IPS-11a (cell line): ENCODE results near the gene ITPRIPL1.

Source experiments
- H3K4me3 ChIP-seq: one replicate; pipeline ENCODE4 v1.5.1; 2013; ENCODE audit warnings: low read depth, low read length, control low read depth

The ITPRIPL1 gene

DNA sequence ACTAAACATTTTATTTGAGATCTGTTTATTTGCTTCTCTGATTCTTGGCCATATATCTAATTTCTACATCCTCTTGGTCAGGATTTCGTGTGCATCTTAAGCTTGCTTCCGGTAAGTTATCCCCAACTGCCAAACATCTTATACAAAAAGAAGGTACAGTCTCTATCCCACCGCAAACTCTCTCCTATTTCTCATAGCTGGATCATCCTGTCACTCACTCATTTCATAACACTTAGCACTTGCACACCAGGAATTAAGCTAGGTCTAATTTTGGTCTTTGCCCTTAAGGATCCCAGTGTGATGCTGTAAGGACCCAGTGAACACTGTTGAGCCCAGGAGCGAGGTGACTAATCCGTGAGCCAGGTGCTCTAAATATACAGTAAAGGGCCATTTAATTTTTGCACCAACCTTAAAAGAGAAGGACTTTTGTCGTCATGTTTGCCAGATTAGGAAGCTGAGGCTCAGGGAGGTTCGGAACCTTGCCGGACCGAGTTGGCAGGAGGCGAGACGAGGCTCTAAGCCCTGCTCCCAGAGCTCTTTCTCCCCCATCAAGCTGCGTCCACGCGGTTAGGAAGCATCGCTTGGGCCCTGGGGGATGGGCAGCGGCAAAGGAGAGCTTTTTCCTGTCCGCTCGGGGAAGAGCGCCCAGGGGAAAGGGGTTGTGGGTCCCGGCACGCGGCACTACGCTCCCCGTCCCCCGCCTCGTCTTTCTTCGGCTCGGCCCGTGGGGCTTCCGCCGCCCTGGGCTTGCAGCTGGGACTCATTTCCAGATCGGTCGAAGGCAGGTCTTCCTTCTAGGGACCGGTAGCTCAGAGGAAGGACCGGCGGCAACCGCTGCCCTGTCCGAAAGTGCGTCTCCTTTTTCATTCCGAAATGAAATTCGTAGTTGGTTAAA is 4.1 kb upstream of the ITPRIPL1 start:
- H3K4me3 ChIP-seq: peak overlapping the region; percentile 51

DNA sequence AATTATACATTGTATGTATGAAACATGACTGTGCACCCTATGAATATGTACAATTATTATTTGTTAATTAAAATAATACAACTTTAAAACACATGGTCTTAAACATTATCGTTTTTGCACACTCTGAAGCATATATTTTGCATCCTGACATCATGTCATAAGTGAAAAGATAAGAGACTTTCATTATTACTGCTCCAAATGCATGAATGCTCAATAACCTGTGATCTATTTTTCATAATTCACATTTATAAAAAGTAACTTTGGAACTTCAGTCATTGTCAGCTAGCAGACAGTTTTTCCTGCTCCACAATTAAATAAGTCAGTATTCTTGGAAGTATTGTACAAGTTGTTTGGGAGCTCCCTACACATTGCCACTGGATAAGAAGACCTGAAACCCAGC is 1.3 kb upstream of the ITPRIPL1 start:
- no peak overlapping the region for H3K4me3 ChIP-seq

DNA sequence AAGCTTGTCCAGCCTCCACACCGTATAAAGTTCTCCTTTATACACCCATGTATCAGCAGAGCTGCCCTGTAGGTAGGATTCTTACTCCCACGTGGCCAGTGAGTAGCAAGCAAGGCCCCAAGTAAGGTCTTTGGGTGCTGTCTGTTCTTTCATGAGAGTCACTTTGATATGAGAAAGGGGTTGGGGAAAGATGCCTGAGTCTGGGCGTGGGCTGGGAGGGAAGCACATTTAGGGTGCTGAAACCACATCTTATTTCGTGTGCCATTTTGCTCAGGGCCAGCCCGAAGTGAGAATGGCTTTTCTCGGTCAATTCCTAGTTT is 436 bp upstream of the ITPRIPL1 start:
- peak overlapping the region; percentile 40 for H3K4me3 ChIP-seq

DNA sequence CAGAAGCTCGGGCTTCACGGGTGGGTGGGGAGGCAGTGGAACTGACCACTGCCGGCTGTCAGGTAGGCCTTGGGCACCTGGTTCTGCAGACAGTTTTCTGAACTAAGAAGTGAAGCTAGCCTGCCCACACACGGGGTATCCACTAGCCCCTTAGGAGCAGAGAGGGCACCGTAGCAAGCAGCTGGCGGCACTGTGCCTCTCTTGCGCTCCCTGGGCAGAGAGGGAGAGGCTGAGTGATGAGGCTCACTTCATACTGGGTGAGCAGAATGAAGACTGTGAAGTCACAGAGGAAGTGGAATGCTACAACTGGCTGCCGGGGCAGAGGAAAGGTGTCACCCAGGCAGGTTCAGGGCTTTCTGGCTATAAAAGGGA is 753 bp downstream of the ITPRIPL1 start:
- H3K4me3 ChIP-seq: peak overlapping the region; percentile 50

DNA sequence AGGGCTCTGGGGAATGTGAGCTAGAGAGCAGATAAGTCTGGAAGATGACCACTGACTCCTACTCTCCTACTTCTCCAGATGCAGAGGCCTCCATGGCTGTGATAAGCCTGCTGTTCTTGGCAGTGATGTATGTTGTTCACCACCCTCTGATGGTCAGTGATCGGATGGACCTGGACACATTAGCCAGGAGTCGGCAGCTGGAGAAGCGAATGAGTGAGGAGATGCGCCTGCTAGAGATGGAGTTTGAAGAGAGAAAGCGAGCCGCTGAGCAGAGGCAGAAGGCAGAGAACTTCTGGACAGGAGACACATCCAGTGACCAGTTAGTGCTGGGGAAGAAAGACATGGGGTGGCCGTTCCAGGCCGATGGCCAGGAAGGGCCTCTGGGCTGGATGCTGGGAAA is 1.4 kb downstream of the ITPRIPL1 start:
- no peak overlapping the region for H3K4me3 ChIP-seq

DNA sequence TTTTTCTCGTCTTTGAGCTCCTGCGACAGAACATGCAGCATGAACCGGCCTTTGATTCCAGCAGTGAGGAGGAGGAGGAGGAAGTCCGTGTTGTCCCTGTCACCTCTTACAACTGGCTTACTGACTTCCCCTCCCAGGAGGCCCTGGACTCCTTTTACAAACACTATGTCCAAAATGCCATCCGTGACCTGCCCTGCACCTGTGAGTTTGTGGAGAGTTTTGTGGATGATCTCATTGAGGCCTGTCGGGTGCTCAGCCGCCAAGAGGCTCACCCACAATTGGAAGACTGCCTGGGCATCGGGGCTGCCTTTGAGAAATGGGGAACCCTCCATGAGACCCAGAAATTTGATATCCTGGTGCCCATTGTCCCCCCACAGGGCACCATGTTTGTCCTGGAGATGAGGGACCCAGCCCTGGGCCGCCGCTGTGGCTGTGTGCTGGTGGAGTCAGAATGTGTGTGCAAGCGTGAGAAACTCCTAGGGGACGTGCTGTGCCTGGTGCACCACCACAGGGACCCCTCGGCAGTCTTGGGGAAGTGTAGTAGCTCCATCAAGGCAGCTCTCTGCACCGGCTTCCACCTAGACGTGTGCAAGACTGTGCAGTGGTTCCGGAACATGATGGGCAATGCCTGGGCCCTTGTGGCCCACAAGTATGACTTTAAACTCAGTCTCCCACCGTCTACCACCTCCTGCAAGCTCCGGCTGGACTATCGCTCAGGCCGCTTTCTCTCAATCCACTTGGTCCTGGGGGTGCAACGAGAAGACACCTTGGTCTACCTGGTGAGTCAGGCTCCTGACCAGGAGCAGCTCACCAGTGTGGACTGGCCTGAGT is 2.1 kb downstream of the ITPRIPL1 start:
- H3K4me3 ChIP-seq: no peak overlapping the region

DNA sequence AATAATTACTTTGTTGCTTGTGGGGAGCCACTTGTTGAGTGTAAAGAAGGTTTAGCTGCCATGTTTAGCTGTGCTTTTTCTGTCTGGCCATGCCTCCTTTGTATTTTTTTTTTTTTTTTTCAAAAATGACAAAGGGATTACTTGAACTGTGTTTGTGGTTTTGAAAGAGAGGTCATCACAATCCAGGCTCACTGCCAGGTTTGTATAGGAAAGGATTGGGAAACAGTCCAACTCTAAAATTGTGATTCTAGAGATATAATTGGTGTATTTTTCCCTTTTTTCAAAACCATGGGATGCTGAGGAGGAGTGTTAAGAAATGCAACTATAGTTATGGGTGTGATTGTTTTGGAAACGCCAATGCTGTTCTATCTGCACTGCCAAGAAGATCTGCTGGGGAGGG is 4.3 kb downstream of the ITPRIPL1 start:
- no peak overlapping the region for H3K4me3 ChIP-seq

DNA sequence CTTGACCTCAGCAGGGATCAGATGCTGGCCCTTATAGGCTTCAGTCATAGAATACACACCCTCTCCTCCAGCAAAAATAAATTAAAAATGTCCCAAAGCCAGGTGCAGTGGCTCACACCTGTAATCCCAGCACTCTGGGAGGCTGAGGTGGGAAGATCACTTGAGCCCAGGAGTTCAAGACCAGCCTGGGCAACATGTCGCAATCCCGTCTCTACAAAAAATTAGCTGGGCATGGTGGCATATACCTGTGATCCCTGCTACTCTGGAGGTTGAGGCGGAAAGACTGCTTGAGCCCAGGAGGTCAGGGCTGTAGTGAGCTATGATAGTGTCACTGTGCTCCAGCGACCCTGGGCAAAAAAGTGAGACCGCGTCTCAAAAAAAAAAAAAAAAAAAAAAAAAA is 4.8 kb downstream of the ITPRIPL1 start:
- H3K4me3 ChIP-seq: no peak overlapping the region

DNA sequence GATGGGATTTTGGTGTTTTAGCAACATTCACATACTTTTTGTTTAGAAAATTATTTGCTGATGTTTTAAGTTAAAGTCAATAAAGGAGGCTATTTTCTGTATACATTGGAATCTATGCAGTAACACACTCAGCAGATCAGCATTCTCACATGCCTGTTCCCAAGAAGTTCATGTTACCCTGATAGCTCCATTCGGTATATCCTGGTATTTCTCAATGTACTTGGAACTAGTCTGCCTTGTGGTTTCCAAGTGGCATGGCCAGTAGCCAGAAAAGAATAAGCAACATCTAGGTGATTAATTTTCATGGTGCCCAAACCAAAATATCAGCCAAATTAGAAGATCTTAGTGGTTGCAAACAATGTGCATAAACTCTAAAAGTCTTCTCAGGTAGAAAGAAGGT is 5.3 kb downstream of the ITPRIPL1 start:
- no peak overlapping the region for H3K4me3 ChIP-seq

DNA sequence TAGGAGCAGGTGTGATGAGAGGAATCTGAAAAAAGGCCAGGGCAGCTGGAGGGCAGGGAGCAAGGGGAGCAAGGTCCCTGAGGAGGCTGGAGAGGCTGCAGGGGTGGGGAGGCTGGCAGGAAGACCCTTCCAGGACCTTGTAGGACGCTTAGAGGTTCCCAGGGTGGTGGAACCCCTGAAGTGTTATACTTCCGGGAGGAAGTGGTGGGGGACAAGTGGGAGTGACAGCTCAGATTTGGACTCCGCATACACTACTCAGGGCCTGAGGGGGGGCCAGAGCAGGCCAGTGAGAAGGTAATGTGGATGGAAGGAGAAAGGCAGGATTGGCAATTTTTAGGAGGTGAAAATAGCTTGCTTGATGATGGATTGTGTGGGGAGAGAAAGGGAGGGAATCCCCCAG is 8.6 kb downstream of the ITPRIPL1 start:
- H3K4me3 ChIP-seq: no peak overlapping the region

DNA sequence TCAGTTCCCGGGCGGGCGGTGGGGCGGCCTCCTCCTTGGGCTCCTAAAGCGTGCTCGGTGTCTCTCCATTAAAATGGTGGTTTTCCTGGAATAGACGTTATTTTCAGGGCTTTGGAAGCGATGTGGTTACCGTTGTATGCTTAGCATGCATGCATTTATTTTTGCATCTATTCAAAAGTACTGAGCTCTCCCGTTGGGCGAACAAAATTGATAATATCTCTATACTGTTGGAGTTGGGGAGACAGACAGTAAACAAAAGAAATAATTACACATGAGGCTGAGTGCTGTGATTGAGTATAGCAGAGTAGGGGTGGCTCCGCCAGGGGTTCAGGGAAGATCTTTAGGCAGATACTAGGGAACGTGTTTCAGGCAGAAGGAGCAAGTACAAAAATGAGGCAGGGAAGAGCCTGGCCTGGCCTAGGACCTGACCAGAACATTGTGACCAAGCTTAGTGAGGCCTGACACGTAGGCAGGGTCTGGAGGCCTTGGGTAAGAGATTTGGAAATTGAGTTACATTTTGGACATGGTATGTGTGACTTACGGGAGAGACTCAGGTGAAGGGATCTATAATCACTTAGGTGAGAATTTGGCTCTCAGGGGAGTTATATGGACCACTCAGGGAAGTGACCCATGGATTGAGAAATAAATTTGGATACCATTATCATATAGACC is 11.1 kb downstream of the ITPRIPL1 start:
- peak overlapping the region; percentile 69 for H3K4me3 ChIP-seq

DNA sequence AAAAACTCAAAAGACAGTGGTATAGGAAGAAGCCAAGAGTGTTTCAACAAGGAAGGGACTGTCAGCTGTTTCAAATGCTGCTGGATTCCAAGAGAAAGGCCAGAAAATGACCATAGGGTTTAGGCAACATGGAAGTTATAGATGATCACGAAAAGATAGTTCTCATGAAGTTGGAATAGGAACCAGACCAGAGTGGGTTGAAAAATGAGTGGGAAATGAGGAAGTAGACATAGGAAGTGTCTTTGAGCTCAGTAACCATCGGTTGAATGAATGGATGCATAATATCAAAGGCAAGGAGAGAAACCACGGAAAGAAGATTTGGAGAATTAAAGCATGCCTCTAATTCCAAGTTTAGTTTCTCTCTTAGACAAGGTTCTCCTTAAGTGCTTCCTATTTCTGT is 11.8 kb downstream of the ITPRIPL1 start:
- H3K4me3 ChIP-seq: no peak overlapping the region

DNA sequence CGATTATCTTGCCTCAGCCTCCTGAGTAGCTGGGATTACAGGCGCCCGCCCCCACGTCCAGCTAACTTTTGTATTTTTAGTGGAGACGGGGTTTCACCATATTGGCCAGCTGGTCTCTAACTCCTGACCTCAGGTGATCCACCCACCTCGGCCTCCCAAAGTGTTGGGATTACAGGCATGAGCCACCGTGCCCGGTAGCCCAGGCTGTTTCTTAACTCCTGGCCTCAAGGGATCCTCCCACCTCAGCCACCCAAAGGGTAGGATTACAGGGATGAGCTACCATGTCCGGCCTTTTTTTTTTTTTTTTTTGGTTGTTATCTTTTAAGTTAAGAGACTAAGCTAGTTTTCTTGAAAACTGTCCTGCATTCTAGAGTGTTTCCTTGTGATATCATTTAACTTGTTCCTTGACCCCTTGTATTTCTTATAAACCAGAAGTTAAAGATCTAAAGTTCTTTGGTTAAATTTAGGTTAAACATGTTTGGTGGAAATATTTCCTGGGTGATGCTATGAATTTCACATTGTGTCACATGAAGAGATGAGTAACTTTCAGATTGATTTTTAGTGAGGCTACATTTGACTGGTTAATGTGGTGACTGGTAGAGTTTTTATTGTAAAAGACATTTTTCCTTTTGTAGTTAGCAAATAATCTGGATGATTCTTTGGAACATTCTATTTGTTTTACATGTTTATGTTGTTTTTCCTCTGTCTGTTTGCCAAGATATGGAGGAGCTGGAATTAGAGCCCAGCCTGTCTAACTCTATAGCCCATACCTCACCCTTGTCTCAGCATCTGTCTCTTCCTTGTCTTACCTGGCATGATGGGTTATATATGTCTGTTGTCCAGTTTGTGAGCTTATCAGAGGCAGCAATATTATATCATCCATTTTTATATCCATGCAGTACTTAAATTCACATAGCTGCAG is 15.6 kb downstream of the ITPRIPL1 start:
- no peak overlapping the region for H3K4me3 ChIP-seq

DNA sequence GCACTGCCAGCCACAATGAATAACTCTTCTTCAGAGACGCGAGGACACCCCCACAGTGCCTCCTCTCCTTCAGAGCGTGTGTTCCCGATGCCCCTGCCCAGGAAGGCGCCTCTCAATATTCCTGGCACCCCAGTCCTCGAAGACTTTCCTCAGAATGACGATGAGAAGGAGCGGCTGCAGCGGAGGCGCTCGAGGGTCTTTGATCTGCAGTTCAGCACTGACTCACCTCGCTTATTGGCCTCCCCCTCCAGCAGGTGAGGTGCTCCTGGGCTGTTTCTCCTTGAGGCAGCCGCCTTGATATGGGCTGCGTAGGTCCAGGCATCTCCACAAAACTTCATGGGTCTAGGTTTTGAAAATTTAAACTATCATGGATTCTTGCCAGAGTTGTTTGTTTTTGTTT is 16.5 kb downstream of the ITPRIPL1 start:
- no peak overlapping the region for H3K4me3 ChIP-seq

DNA sequence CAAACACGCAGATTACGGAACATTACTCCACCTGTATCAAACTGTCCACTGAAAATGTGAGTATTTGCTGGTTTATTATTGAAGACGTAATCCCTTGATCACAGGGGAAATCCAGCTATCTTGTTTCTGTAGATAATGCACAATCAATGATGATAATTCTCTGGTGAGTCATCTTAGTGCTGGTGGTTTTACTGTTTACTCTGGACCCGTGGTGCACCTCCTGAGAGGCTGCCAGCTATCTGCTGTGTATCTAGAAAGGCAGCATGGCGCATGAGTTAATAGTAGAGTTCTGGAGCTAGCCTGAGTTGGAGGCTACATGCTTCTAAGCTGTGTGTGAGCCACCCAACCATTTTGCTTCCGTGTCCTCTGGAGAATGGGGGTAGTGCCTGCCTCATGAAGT is 17.0 kb downstream of the ITPRIPL1 start:
- no peak overlapping the region for H3K4me3 ChIP-seq

DNA sequence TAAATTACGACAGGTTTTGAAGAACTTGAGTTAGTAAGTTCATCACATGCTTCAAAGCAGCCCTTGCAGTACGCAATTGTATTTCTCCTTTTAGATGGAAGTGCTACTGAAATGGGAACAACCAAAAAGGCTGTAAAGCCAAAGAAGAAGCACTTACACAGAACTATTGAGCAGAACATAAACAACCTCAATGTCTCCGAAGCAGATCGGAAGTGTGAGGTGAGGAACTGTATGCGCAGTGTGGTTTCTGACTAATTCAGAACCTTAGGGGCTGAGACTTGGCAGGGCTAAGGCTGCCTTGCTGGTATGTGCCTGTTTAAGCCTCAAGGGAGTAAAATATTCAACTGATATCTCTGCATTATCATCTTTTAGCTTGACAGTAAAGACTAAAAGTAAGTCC is 18.9 kb downstream of the ITPRIPL1 start:
- no peak overlapping the region for H3K4me3 ChIP-seq

DNA sequence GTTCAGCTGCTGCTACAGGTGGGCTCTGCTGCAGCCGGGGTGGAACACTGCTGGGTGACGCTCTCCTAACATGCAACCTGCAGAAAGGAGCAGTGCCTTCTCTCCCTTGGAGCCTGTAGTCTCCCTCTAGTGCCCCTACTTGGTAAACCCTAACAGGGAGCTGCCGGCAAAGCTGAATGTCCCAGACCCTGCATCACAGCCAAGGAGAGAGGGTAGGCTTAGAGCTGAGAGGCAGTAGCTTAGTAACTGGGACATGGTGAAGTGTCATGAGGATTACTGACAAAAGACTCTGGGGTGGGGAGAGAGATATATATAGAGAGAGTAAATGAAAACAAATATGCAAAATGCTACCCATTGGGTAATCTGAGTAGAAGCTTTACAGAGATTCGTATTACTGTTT is 20.3 kb downstream of the ITPRIPL1 start:
- no peak overlapping the region for H3K4me3 ChIP-seq

DNA sequence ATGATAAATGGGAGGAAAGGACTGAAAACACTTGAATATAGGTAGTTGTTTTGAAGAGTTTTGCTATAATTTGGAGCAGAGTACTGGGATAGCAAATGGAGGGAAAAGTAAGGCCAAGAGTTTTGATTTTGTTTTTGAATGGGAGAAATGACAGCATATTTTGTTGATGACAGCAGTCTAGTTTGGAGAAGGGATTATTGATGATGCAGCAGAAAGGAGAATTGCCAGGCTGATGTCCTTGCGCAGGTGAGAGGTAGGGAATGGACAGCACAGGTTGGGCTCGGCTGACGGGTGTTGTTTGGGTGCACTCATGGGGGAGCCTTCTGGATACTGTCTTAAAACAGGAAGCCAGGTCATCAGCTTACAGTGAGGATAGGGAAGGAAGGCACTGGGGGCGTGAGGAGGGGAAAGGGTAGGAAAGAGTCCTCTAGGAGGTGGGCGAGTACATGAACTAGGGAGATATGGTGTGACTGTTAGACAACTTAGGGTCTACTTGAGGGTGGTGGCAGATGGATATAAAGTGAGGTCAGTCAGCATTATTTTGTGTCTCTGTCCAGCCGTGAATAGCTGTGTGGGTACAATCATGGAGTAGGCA is 20.8 kb downstream of the ITPRIPL1 start:
- H3K4me3 ChIP-seq: no peak overlapping the region

DNA sequence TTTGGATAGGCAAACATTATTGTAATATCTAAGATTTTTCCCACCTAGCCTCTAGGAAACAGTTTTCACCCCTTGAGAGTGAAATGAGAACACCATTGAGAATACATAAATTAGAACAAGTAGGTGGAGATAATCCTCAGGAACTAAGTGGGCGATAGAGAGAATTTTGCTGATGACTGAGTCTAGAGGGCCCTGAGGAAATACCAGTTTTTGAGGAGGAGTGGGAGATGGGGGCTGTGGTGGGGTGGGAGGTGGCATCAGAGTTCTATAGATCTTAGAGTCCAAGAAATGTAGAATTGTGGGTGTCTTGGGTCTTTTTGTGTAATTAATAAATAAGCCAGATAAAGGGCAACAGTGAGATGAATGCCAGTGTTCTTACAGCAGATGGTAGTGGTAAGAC is 22.3 kb downstream of the ITPRIPL1 start:
- no peak overlapping the region for H3K4me3 ChIP-seq

DNA sequence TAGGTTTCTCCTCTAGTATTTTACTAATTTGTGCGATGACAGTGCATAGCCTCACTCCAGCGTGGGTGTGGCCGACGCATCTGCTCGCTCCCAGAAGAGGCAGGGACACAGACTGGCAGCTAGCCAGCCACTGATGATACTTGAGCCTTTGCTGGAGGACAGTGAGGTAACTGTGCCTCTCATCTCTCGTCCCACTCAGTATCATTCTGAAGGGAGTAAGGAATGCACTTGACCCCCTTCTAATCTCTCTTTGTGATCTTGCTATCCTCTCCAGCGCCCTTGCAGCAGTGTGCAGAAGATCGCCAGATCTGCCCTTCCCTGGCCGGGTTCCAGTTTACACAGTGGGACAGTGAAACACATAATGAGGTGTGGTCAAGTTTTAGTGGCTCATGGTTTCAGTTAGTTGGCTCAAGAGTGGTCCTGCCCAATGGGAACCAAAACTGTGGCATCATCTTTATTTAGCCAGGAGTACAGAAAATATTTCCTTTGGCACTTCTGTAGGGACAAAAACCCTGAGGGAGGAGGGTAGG is 28.0 kb downstream of the ITPRIPL1 start:
- no peak overlapping the region for H3K4me3 ChIP-seq
